ES-I3 (cell line): Measurements from ENCODE around the gene EMILIN1.

Experiments
- H3K36me3 ChIP-seq: 2 replicates; pipeline ENCODE4 v1.6.1; 2013; ENCODE audit warnings: mild to moderate bottlenecking, low read length, control low read depth, moderate library complexity; ENCODE audit not compliant: insufficient read depth
- H3K4me1 ChIP-seq: 2 replicates; pipeline ENCODE4 v1.6.1; 2013; ENCODE audit warnings: mild to moderate bottlenecking, control low read depth, low read length; ENCODE audit not compliant: insufficient read depth
- H3K9ac ChIP-seq: 2 replicates; pipeline ENCODE4 v1.6.1; 2013; ENCODE audit warnings: low read depth, mild to moderate bottlenecking, low read length, moderate library complexity
- H3K9me3 ChIP-seq: 2 replicates; pipeline ENCODE4 v1.6.1; 2013; ENCODE audit warnings: mild to moderate bottlenecking, low read length, moderate library complexity; ENCODE audit not compliant: control insufficient read depth, insufficient read depth

Gene EMILIN1

GRCh38 chr2:27078267-27079194 lies at the start of gene EMILIN1:
Gene EMILIN1 (plus strand): TSS chr2:27078615. CDS start chr2:27079066, 451 bp downstream.
- no peaks in the 10 kb centered on the region for H3K36me3 ChIP-seq
- peaks cover 18% of the 10 kb centered on the region; the same call in 1 of the 2 replicates for H3K4me1 ChIP-seq
- peak within 1 kb of the TSS; percentile 46; the same call in 1 of the 2 replicates for H3K9ac ChIP-seq
- no peaks in the 10 kb centered on the region for H3K9me3 ChIP-seq

GRCh38 chr2:27029051-27029450 lies 49.4 kb upstream of the EMILIN1 start:
- Histone ChIP-seq H3K4me1 (no peaks in the 10 kb centered on the region), H3K9me3 (no peaks in the 10 kb centered on the region), H3K36me3 (no peaks in the 10 kb centered on the region), H3K9ac (no peak overlapping the region)

DNA sequence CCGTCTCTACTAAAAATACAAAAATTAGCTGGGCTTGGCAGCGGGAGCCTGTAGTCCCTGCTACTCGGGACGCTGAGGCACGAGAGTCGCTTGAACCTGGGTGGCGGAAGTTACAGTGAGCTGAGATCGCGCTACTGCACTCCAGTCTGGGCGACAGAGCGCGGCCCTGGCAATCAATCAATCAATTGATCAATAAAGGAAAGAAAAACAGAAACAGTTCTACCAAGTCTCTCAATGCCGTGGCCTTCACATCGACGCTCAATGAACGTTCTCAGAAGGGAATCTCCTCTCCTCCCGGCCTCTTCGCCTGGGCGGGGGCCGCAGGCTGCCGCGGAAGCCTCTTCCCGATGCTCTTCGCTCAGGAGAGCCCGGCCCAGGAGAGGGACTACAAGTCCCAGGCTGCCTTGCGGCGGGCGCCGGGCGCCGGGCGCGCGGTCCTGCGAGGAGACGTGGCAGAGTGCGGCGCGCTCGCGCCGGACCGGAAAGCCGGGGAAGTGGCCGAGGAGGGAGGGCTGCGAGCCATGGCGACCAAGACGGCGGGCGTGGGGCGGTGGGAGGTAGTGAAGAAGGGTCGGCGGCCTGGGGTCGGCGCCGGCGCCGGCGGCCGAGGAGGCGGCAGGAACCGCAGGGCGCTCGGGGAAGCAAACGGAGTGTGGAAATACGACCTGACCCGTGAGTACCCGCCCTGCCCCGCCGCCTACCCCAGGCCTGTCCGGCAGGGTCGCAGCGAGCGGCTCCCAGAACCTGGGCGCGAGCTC lies 45.7 kb upstream of the EMILIN1 start, which contains the start of gene TMEM214:
Gene TMEM214, plus strand, starts transcription at position 471 of the 758 bp plus-strand sequence. Its CDS starts 51 bp downstream, at position 522.
- no peaks in the 10 kb centered on the region for H3K9me3 ChIP-seq
- H3K4me1 ChIP-seq = no peaks in the 10 kb centered on the region
- H3K36me3 ChIP-seq = peaks cover 16% of the 10 kb centered on the region
- H3K9ac ChIP-seq = peak within 1 kb of the TSS; percentile 100

DNA sequence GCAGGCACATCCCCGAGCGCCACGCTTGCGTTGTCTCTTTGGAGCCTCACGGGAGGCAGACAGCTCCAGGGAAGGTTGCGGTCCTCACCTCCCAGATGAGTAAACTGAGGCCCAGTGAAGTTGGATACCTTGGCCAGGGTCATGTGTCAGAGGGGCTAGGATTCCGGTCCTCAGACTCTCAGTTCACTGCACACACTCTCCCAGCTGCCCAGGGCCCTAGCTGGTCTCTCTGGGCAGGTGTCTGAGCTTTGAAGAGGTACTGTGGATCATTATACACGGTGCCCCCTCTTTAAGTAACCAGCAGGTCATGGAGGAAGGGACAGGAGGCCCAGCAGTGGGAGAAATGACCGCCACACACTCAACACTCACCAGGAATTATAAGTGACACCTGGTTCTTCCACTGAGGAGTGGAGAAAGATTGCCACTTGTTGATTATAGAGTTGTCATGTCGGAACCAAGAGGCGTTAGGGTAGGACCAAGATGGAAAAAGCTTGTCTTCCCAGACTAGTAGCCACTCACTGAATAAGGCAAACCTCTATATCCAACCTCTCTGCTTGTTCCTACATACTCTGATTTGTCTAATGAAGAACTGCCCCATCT lies 45.1 kb upstream of the EMILIN1 start:
- H3K9me3 ChIP-seq = no peaks in the 10 kb centered on the region
- peak overlapping the region; percentile 100 for H3K9ac ChIP-seq
- H3K36me3 ChIP-seq = peaks cover 16% of the 10 kb centered on the region
- no peaks in the 10 kb centered on the region for H3K4me1 ChIP-seq

- no peak overlapping the region for H3K9ac ChIP-seq
- peaks cover 22% of the 10 kb centered on the region for H3K36me3 ChIP-seq
- no peaks in the 10 kb centered on the region for H3K4me1 ChIP-seq
- no peaks in the 10 kb centered on the region for H3K9me3 ChIP-seq
These were observed 40.4 kb upstream of the EMILIN1 start for GRCh38 chr2:27038012-27038411.

DNA sequence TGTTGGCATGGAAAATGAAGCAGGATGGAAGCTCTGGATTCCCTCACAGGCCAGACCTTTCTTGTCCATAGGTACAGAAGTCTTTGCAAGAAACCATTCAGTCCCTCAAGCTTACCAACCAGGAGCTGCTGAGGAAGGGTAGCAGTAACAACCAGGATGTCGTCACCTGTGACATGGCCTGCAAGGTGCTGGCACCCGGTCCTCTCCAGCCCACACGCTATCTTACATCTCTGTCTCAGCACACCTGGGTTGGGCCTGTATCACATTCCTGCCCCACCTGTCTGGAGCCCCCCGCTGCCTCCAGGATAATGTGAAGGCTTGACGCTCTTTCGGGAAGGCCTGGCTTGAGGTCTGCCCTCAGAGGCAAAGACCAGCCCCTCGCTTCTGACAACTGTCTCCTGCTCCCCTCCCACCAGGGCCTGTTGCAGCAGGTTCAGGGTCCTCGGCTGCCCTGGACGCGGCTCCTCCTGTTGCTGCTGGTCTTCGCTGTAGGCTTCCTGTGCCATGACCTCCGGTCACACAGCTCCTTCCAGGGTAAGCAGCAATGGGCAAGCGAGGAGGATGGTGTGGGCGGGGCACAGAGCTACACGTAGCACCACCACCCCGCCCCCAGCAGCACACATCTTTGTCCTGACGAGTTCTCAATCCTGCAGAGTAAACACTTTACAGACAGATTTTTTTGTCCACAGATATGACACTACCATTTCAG lies 39.6 kb upstream of the EMILIN1 start:
- Histone ChIP-seq H3K9me3 (no peaks in the 10 kb centered on the region), H3K9ac (no peak overlapping the region), H3K4me1 (no peaks in the 10 kb centered on the region), H3K36me3 (peaks cover 22% of the 10 kb centered on the region)

DNA sequence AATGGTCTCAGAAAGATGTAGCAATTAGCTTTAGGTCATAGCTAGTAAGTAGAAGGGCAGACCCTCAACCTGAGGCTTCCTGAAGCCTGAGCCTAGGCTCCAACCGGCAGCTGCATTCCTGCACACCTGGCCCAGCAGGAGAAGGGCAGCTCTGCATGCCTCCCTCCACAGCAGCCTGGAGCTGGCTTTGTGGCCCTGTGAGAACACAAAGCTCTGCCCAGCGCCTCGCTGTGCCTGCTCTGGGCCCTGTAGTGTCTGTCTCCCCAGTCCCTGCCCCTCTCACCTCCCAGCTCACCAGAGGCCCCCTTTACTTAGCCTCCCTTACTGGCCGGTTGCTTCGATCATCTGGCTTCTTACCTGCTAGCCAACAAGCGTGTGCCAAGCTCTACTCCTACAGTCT lies 39.0 kb upstream of the EMILIN1 start:
- H3K9me3 ChIP-seq = no peaks in the 10 kb centered on the region
- no peak overlapping the region for H3K9ac ChIP-seq
- no peaks in the 10 kb centered on the region for H3K4me1 ChIP-seq
- H3K36me3 ChIP-seq = peaks cover 22% of the 10 kb centered on the region

DNA sequence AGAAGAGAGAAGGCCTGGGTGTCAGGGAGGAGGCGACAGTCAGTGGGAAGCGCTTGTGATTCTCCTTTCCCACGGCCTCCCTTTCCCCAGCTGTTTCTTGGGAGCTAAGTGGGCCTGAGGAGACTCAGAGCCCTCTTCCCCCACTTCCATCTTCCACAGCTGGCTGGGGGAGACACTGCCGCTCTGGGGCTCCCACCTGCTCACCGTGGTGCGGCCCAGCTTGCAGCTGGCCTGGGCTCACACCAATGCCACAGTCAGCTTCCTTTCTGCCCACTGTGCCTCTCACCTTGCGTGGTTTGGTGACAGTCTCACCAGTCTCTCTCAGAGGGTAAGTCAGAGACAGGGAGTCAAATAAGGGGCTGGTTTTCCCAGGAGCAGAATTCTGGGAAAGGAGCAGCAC lies 38.5 kb upstream of the EMILIN1 start:
- H3K9me3 ChIP-seq = no peaks in the 10 kb centered on the region
- H3K36me3 ChIP-seq = peaks cover 22% of the 10 kb centered on the region
- H3K9ac ChIP-seq = no peak overlapping the region
- no peaks in the 10 kb centered on the region for H3K4me1 ChIP-seq

GRCh38 chr2:27040282-27040681 lies 38.1 kb upstream of the EMILIN1 start:
- no peak overlapping the region for H3K9ac ChIP-seq
- H3K9me3 ChIP-seq = no peaks in the 10 kb centered on the region
- peaks cover 22% of the 10 kb centered on the region for H3K36me3 ChIP-seq
- H3K4me1 ChIP-seq = no peaks in the 10 kb centered on the region

DNA sequence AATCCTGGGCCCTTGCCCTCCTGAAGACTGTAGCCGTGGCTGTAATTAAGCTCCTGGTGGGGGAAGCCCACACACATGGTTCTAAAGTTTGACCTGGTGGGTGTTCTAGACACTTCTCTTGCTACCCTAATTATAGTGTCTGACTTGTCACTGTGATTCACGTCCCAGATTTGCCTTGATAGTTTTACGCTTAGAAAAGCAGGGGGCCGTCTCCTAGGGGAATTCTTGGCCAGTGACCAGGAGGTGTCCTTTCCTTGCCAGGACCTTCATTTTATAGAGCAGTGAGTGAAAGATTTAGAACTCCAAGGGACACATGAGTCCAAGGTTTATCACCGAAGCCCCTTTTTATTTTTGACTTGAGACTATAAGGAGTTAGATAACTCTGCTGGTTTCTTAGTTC lies 36.7 kb upstream of the EMILIN1 start:
- no peak overlapping the region for H3K9ac ChIP-seq
- H3K36me3 ChIP-seq = peaks cover 13% of the 10 kb centered on the region
- H3K9me3 ChIP-seq = no peaks in the 10 kb centered on the region
- no peaks in the 10 kb centered on the region for H3K4me1 ChIP-seq

DNA sequence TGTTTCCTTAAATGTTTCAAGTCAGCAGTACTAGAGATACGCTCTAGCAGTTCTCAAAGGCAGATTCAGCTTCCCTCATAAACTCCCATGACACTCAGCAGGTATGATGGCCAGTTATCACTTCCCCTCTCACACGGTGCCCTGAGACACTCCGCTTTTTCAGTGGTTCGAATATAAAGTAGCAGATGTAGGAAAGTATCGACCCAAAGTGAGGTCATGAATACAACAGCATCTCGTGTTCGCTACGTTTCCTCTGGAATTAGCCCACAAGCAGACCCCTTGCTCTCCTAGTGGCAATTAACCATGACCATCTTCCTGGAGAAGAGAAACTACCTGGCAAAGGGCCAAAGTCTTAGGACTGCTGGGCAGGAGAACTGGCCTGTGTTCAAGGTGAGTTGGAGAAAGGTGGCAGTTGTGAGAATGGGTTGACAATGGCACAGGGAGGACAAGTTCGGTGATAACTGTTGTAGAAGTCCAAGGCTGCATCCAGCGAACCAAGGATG lies 36.2 kb upstream of the EMILIN1 start:
- no peaks in the 10 kb centered on the region for H3K9me3 ChIP-seq
- H3K36me3 ChIP-seq = peaks cover 11% of the 10 kb centered on the region
- H3K4me1 ChIP-seq = no peaks in the 10 kb centered on the region
- no peak overlapping the region for H3K9ac ChIP-seq

DNA sequence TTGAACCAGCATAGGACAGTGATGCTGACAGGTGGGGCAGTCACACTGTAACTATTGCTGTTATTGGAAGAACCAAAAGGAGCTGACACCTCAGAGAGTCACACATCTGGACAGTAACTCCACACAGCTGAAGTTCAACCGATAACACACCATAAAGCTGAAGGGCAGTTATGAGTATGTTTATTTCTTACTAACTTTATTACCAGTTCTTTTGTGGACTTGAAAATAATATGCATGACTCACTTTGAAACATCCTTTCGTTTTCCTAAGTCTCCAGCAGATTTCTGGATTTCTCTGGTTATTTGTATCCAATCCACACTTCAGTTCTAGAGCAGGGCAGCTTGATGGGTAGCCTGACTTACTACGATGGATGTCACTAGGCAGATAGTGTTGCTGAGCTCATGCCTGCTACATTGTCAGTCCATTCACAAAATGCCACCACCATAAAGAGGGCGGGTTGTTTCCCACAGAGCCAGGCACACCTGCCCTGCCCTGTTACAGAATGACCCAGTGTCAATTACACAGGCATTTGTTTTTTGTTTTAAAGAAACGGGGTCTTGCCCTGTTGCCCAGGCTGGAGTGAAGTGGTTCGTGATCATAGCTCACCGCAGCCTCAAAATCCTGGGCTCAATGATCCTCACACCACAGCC lies 35.3 kb upstream of the EMILIN1 start:
- H3K4me1 ChIP-seq = no peaks in the 10 kb centered on the region
- H3K9me3 ChIP-seq = no peaks in the 10 kb centered on the region
- peaks cover 6% of the 10 kb centered on the region; the same call in 1 of the 2 replicates for H3K36me3 ChIP-seq
- H3K9ac ChIP-seq = no peak overlapping the region

- H3K9ac ChIP-seq = peak overlapping the region; percentile 93
- H3K4me1 ChIP-seq = no peaks in the 10 kb centered on the region
- H3K9me3 ChIP-seq = no peaks in the 10 kb centered on the region
- no peaks in the 10 kb centered on the region for H3K36me3 ChIP-seq
These were observed 28.8 kb upstream of the EMILIN1 start for GRCh38 chr2:27049422-27050280.
